HG03025 (cell line): ENCODE measurements around the gene CFAP77.
"Not testable (repeated sequence)": the region's sequence is repeated elsewhere in the genome, so short reads cannot be mapped to it uniquely, and the experiment has no call there.

Experiments used
- ATAC-seq: cut with Tn5 transposase; IDR thresholded peaks from one replicate; pipeline ENCODE4 v1.9.1; 2021; ENCODE audit warnings: mild to moderate bottlenecking, moderate library complexity; ENCODE audit not compliant: unreplicated experiment, low FRiP score

The CFAP77 gene

GRCh38 chr9:132409828-132410528 lies at the start of gene CFAP77:
Gene CFAP77, plus strand, starts transcription at chr9:132410211. Its CDS starts 61 bp downstream, at chr9:132410272.
- ATAC-seq: no peak

GRCh38 chr9:132364068-132364467 lies 45.9 kb upstream of the CFAP77 start:
- no peak for ATAC-seq

GRCh38 chr9:132365986-132366385 lies 44.0 kb upstream of the CFAP77 start:
- no peak for ATAC-seq

- ATAC-seq: no peak
Measured at GRCh38 chr9:132366481-132366880, 43.5 kb upstream of the CFAP77 start.

- ATAC-seq: no peak
Measured at GRCh38 chr9:132367613-132368313, 42.2 kb upstream of the CFAP77 start.

GRCh38 chr9:132369421-132369820 lies 40.6 kb upstream of the CFAP77 start:
- no peak for ATAC-seq

GRCh38 chr9:132370592-132370991 lies 39.4 kb upstream of the CFAP77 start:
- ATAC-seq: no peak

GRCh38 chr9:132372177-132373095 lies 37.6 kb upstream of the CFAP77 start:
- ATAC-seq: no peak

- ATAC-seq: not testable (repeated sequence)
Measured at GRCh38 chr9:132377769-132378168, 32.2 kb upstream of the CFAP77 start.

- not testable (repeated sequence) for ATAC-seq
Measured at GRCh38 chr9:132378416-132378815, 31.6 kb upstream of the CFAP77 start.

GRCh38 chr9:132381966-132382541 lies 28.0 kb upstream of the CFAP77 start:
- peak; percentile 52 for ATAC-seq

GRCh38 chr9:132383462-132383883 lies 26.5 kb upstream of the CFAP77 start:
- no peak for ATAC-seq

- ATAC-seq: no peak
Measured at GRCh38 chr9:132384376-132384775, 25.6 kb upstream of the CFAP77 start.

GRCh38 chr9:132387133-132387532 lies 22.9 kb upstream of the CFAP77 start:
- ATAC-seq: no peak

GRCh38 chr9:132390966-132391365 lies 19.0 kb upstream of the CFAP77 start:
- ATAC-seq: no peak

GRCh38 chr9:132391449-132391848 lies 18.6 kb upstream of the CFAP77 start:
- ATAC-seq: no peak

- no peak for ATAC-seq
Measured at GRCh38 chr9:132395560-132395959, 14.5 kb upstream of the CFAP77 start.

- no peak for ATAC-seq
Measured at GRCh38 chr9:132401824-132402223, 8.2 kb upstream of the CFAP77 start.

GRCh38 chr9:132404228-132404881 lies 5.7 kb upstream of the CFAP77 start:
- no peak for ATAC-seq

GRCh38 chr9:132406554-132407122 lies 3.4 kb upstream of the CFAP77 start, which contains the start of gene TTF1:
Gene TTF1, minus strand, starts transcription at chr9:132406840. Its CDS starts 4,019 bp downstream, at chr9:132402821.
- peak; percentile 64 for ATAC-seq
